ENCODE results near the gene PF4V1.

PF4V1 gene

GRCh38 chr4:73855406-73855805 is 2.3 kb downstream of the PF4V1 start:
- no peaks in the 10 kb centered on the region for H3K36me3 ChIP-seq (ENCODE audit: control insufficient read depth in 5 of 5, insufficient read depth in 5 of 5, low read length in 5 of 5)
- H3K27me3 ChIP-seq (ENCODE audit: control insufficient read depth in 5 of 5, insufficient read depth in 4 of 5, low read length in 5 of 5) = peaks cover 5 to 14% (median 10%) of the 10 kb centered on the region in 5 donors
- no peak overlapping the region for H3K27ac ChIP-seq (ENCODE audit: low read depth, low read length)
- no peak overlapping the region for H3K9ac ChIP-seq (ENCODE audit: low read length in 5 of 5)
- peaks cover 0 to 9% (median 7%) of the 10 kb centered on the region in 5 donors for H3K4me1 ChIP-seq (ENCODE audit: control insufficient read depth in 5 of 5, insufficient read depth in 5 of 5, low read length in 5 of 5)
- H3K4me3 ChIP-seq (ENCODE audit: low read depth in 1 of 5, low read length in 5 of 5) = no peak overlapping the region
- no peaks in the 10 kb centered on the region for H3K9me3 ChIP-seq (ENCODE audit: control insufficient read depth in 5 of 5, low read length in 5 of 5)

DNA sequence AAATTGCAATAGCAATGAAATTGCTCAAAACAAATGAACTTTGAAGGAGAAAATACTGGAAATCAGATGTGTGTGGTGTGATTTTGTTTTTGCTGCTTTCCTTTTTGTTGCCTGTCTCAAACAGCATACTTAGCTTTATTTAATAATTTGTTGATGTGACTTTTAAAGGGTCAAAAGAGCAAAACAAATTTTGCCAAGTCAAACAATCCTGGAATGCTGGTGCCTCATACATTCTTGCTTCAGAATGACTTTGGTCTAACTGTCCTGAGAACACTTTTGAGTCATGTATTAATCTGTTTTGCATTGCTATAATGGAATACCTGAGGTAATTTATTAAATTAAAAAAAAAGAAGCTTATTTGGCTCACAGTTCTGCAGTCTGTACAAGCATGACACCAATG is 3.4 kb downstream of the PF4V1 start:
- Histone ChIP-seq H3K27ac (ENCODE audit: low read depth, low read length) (no peak overlapping the region), H3K4me1 (ENCODE audit: control insufficient read depth in 5 of 5, insufficient read depth in 5 of 5, low read length in 5 of 5) (peaks cover 0 to 9% (median 7%) of the 10 kb centered on the region in 5 donors), H3K9me3 (ENCODE audit: control insufficient read depth in 5 of 5, low read length in 5 of 5) (no peaks in the 10 kb centered on the region)

DNA sequence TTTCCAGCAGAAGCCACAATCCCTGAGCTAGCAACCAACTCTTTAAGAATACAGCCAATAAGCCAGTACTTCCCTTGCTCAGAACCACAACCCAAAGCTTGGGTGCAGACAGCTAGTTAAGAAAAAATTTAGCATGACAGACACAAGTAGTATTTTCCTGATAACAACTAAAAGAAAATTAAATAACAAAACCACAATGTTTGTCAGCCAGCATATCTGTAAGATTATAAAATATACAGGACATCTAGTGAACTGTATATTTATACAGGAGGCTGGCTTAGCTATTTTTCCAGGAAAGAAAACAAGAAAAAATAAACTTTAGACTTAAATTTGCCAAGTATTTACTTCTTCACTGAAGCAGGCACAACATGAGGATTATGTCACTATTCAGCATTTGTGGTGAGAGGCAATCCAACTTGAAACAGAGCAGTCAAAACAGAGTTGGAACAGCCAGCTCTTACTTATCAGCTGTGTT is 6.6 kb downstream of the PF4V1 start:
- Histone ChIP-seq H3K4me1 (ENCODE audit: control insufficient read depth in 5 of 5, insufficient read depth in 5 of 5, low read length in 5 of 5) (peaks cover 0 to 10% (median 0%) of the 10 kb centered on the region in 5 donors), H3K4me3 (ENCODE audit: low read depth in 1 of 5, low read length in 5 of 5) (no peak overlapping the region), H3K36me3 (ENCODE audit: control insufficient read depth in 5 of 5, insufficient read depth in 5 of 5, low read length in 5 of 5) (no peaks in the 10 kb centered on the region), H3K9me3 (ENCODE audit: control insufficient read depth in 5 of 5, low read length in 5 of 5) (no peaks in the 10 kb centered on the region), H3K27ac (ENCODE audit: low read depth, low read length) (no peak overlapping the region), H3K9ac (ENCODE audit: low read length in 5 of 5) (no peak overlapping the region), H3K27me3 (ENCODE audit: control insufficient read depth in 5 of 5, insufficient read depth in 4 of 5, low read length in 5 of 5) (no peaks in the 10 kb centered on the region)

More for the DNA sequence above, 3.4 kb downstream of the PF4V1 start:
- no peak overlapping the region for H3K9ac ChIP-seq (ENCODE audit: low read length in 5 of 5)
- peaks cover 5 to 14% (median 10%) of the 10 kb centered on the region in 5 donors for H3K27me3 ChIP-seq (ENCODE audit: control insufficient read depth in 5 of 5, insufficient read depth in 4 of 5, low read length in 5 of 5)
- H3K4me3 ChIP-seq (ENCODE audit: low read depth in 1 of 5, low read length in 5 of 5) = no peak overlapping the region
- no peaks in the 10 kb centered on the region for H3K36me3 ChIP-seq (ENCODE audit: control insufficient read depth in 5 of 5, insufficient read depth in 5 of 5, low read length in 5 of 5)

- Histone ChIP-seq H3K9me3 (ENCODE audit: control insufficient read depth in 5 of 5, low read length in 5 of 5) (no peaks in the 10 kb centered on the region), H3K27me3 (ENCODE audit: control insufficient read depth in 5 of 5, insufficient read depth in 4 of 5, low read length in 5 of 5) (no peaks in the 10 kb centered on the region), H3K36me3 (ENCODE audit: control insufficient read depth in 5 of 5, insufficient read depth in 5 of 5, low read length in 5 of 5) (no peaks in the 10 kb centered on the region), H3K4me1 (ENCODE audit: control insufficient read depth in 5 of 5, insufficient read depth in 5 of 5, low read length in 5 of 5) (peaks cover 0 to 10% (median 0%) of the 10 kb centered on the region in 5 donors), H3K27ac (ENCODE audit: low read depth, low read length) (no peak overlapping the region), H3K4me3 (ENCODE audit: low read depth in 1 of 5, low read length in 5 of 5) (no peak overlapping the region), H3K9ac (ENCODE audit: low read length in 5 of 5) (no peak overlapping the region)
These were observed 7.1 kb downstream of the PF4V1 start for GRCh38 chr4:73860181-73860580.

DNA sequence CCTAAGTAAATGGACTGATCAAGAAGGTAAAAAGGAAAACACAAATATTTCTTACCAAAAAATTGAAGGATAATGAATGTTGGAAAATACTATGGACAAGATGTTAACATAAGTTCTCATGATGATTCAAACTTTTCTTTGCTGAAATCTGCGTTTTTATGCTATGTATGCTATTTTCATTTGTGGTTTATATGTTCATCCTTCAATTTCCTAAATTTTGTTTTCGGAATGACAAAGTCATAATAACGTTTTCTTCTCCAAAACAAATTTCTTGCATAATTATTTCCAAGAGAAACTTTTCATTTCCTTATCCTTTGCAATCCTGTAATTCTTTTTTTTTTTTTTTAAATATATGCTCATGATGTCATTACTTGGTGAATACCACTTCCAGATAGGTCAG is 7.8 kb downstream of the PF4V1 start:
- Histone ChIP-seq H3K27me3 (ENCODE audit: control insufficient read depth in 5 of 5, insufficient read depth in 4 of 5, low read length in 5 of 5) (no peaks in the 10 kb centered on the region), H3K4me1 (ENCODE audit: control insufficient read depth in 5 of 5, insufficient read depth in 5 of 5, low read length in 5 of 5) (peaks cover 0 to 10% (median under 1%) of the 10 kb centered on the region in 5 donors), H3K9me3 (ENCODE audit: control insufficient read depth in 5 of 5, low read length in 5 of 5) (no peaks in the 10 kb centered on the region), H3K36me3 (ENCODE audit: control insufficient read depth in 5 of 5, insufficient read depth in 5 of 5, low read length in 5 of 5) (no peaks in the 10 kb centered on the region), H3K9ac (ENCODE audit: low read length in 5 of 5) (no peak overlapping the region), H3K4me3 (ENCODE audit: low read depth in 1 of 5, low read length in 5 of 5) (no peak overlapping the region), H3K27ac (ENCODE audit: low read depth, low read length) (no peak overlapping the region)

- Histone ChIP-seq H3K9ac (ENCODE audit: low read length in 5 of 5) (no peak overlapping the region), H3K4me3 (ENCODE audit: low read depth in 1 of 5, low read length in 5 of 5) (no peak overlapping the region), H3K9me3 (ENCODE audit: control insufficient read depth in 5 of 5, low read length in 5 of 5) (no peaks in the 10 kb centered on the region), H3K27me3 (ENCODE audit: control insufficient read depth in 5 of 5, insufficient read depth in 4 of 5, low read length in 5 of 5) (no peaks in the 10 kb centered on the region), H3K36me3 (ENCODE audit: control insufficient read depth in 5 of 5, insufficient read depth in 5 of 5, low read length in 5 of 5) (no peaks in the 10 kb centered on the region), H3K27ac (ENCODE audit: low read depth, low read length) (no peak overlapping the region), H3K4me1 (ENCODE audit: control insufficient read depth in 5 of 5, insufficient read depth in 5 of 5, low read length in 5 of 5) (peaks cover 0 to 18% (median 4%) of the 10 kb centered on the region in 5 donors)
These were observed 9.2 kb downstream of the PF4V1 start for GRCh38 chr4:73862322-73862721.

DNA sequence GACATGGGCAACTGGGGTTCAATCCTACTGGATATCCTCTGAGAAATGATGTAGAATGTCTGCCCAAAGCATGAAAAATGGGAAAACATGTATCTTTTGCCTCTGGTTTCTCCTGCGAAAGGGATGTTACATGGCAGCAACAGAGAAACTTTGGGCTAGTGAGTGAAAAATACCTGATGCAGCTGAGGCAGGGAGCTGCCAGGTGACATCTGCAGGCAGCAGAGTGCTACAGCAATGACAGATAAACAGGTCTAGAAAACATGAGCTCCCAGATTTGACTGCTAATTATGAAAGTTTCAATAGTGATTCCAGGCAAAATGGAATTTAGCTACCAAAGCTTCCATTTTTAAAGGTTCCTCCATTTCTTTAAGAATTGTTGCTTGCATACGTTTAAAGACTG is 11.3 kb downstream of the PF4V1 start:
- Histone ChIP-seq H3K9me3 (ENCODE audit: control insufficient read depth in 5 of 5, low read length in 5 of 5) (no peaks in the 10 kb centered on the region), H3K4me3 (ENCODE audit: low read depth in 1 of 5, low read length in 5 of 5) (no peak overlapping the region), H3K27me3 (ENCODE audit: control insufficient read depth in 5 of 5, insufficient read depth in 4 of 5, low read length in 5 of 5) (no peaks in the 10 kb centered on the region), H3K4me1 (ENCODE audit: control insufficient read depth in 5 of 5, insufficient read depth in 5 of 5, low read length in 5 of 5) (peaks cover 0 to 24% (median 15%) of the 10 kb centered on the region in 5 donors), H3K36me3 (ENCODE audit: control insufficient read depth in 5 of 5, insufficient read depth in 5 of 5, low read length in 5 of 5) (no peaks in the 10 kb centered on the region), H3K9ac (ENCODE audit: low read length in 5 of 5) (no peak overlapping the region), H3K27ac (ENCODE audit: low read depth, low read length) (no peak overlapping the region)

DNA sequence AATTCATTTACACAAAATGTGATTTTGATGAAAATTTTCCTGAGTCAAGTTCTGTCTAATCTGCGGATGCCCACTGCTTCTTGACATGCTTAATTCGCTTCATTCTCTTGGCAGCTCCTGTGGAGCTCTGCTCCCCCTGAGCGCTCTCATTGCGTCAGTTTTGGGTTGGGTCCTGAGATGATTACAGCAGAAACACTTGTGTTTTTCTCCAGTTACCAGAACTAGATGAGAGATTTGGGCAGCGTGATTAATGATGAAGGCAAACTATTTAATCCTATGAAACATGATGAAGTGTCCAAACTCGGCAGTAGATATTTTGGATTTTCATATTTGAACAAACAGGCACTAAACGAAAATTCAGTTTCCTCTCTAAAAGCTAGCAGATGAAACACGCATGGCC is 11.9 kb downstream of the PF4V1 start:
- H3K27me3 ChIP-seq (ENCODE audit: control insufficient read depth in 5 of 5, insufficient read depth in 4 of 5, low read length in 5 of 5) = peaks cover 0 to 3% (median 0%) of the 10 kb centered on the region in 5 donors
- peaks cover 0 to 30% (median 19%) of the 10 kb centered on the region in 5 donors for H3K4me1 ChIP-seq (ENCODE audit: control insufficient read depth in 5 of 5, insufficient read depth in 5 of 5, low read length in 5 of 5)
- no peaks in the 10 kb centered on the region for H3K36me3 ChIP-seq (ENCODE audit: control insufficient read depth in 5 of 5, insufficient read depth in 5 of 5, low read length in 5 of 5)
- H3K9ac ChIP-seq (ENCODE audit: low read length in 5 of 5) = no peak overlapping the region
- no peak overlapping the region for H3K27ac ChIP-seq (ENCODE audit: low read depth, low read length)
- H3K9me3 ChIP-seq (ENCODE audit: control insufficient read depth in 5 of 5, low read length in 5 of 5) = no peaks in the 10 kb centered on the region
- H3K4me3 ChIP-seq (ENCODE audit: low read depth in 1 of 5, low read length in 5 of 5) = no peak overlapping the region

- Histone ChIP-seq H3K4me1 (ENCODE audit: control insufficient read depth in 5 of 5, insufficient read depth in 5 of 5, low read length in 5 of 5) (peaks cover 0 to 30% (median 19%) of the 10 kb centered on the region in 5 donors), H3K27me3 (ENCODE audit: control insufficient read depth in 5 of 5, insufficient read depth in 4 of 5, low read length in 5 of 5) (peaks cover 0 to 3% (median 0%) of the 10 kb centered on the region in 5 donors), H3K4me3 (ENCODE audit: low read depth in 1 of 5, low read length in 5 of 5) (no peak overlapping the region), H3K27ac (ENCODE audit: low read depth, low read length) (no peak overlapping the region), H3K9ac (ENCODE audit: low read length in 5 of 5) (no peak overlapping the region), H3K9me3 (ENCODE audit: control insufficient read depth in 5 of 5, low read length in 5 of 5) (no peaks in the 10 kb centered on the region), H3K36me3 (ENCODE audit: control insufficient read depth in 5 of 5, insufficient read depth in 5 of 5, low read length in 5 of 5) (no peaks in the 10 kb centered on the region)
These were observed 12.5 kb downstream of the PF4V1 start for GRCh38 chr4:73865431-73866096.

DNA sequence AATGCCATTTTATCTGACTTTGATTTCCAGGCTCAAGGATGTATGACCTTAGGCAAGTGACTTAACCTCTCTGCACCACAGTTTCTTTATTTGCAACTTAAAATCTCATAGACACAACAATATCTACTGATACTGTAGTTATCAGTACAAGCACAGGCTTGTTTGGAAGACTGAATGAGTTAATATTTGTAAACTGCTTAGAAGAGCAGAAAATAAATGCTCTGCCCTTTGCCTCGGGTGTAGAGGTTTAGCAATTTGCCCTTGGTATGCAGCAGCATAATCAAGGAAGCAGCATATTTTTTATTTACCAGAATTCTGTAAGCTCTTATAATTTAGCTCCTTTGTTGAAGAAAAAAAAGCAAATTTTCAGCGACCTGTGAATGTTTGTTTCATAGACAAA is 13.2 kb downstream of the PF4V1 start:
- H3K27me3 ChIP-seq (ENCODE audit: control insufficient read depth in 5 of 5, insufficient read depth in 4 of 5, low read length in 5 of 5) = peaks cover 0 to 3% (median 0%) of the 10 kb centered on the region in 5 donors
- no peak overlapping the region for H3K4me3 ChIP-seq (ENCODE audit: low read depth in 1 of 5, low read length in 5 of 5)
- no peaks in the 10 kb centered on the region for H3K9me3 ChIP-seq (ENCODE audit: control insufficient read depth in 5 of 5, low read length in 5 of 5)
- H3K4me1 ChIP-seq (ENCODE audit: control insufficient read depth in 5 of 5, insufficient read depth in 5 of 5, low read length in 5 of 5) = peaks cover 0 to 30% (median 19%) of the 10 kb centered on the region in 5 donors
- no peaks in the 10 kb centered on the region for H3K36me3 ChIP-seq (ENCODE audit: control insufficient read depth in 5 of 5, insufficient read depth in 5 of 5, low read length in 5 of 5)
- H3K9ac ChIP-seq (ENCODE audit: low read length in 5 of 5) = no peak overlapping the region
- H3K27ac ChIP-seq (ENCODE audit: low read depth, low read length) = no peak overlapping the region

Data from subcutaneous abdominal adipose tissue (tissue), 5 donors.